Activated CD4-positive, alpha-beta T cell treated with anti-CD3 and anti-CD28 coated beads for 48 hours (primary cell): ENCODE measurements around the gene TMEM190.
"Not testable (repeated sequence)": the region's sequence is repeated elsewhere in the genome, so short reads cannot be mapped to it uniquely, and the experiment has no call there.

Source experiments
- DNase-seq: peaks from one replicate; pipeline ENCODE4 v3.0.0-alpha.2; 2020

TMEM190 gene

DNA sequence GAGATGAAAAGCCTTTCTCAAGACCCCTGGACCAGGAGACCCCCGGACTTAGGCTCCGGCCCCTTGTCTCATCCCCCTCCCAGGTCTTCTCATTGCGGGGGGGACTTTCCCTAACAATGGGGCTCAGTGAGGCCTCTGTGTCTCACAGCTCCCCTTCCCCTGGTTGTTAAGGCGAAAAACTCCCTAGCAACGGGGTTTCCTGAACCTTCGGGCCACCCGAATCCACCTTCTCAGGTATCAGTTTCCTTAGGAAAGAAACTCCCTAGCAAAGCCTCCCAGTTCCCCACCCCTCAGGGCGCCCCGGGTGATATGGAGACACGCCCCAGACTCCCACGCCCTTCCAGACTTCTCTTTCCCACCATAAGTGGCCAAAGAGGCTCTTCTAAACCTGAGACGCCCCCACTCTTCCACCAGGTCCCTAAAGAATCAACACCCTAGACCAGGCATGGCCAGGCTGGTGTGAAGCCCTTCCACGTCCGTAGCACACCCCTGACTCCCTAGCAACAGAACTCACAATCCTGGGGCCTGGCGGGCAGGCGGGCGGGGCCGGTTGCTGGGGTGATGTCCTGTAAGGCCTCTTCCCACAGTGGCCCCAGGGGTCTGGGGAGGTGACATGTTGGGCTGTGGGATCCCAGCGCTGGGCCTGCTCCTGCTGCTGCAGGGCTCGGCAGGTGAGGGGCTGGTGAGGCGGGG is at the start of gene TMEM190:
TSS of gene TMEM190 (plus strand) at position 586 of the 693 bp plus-strand sequence. CDS start at position 614, 28 bp downstream.
- no peak for DNase-seq

DNA sequence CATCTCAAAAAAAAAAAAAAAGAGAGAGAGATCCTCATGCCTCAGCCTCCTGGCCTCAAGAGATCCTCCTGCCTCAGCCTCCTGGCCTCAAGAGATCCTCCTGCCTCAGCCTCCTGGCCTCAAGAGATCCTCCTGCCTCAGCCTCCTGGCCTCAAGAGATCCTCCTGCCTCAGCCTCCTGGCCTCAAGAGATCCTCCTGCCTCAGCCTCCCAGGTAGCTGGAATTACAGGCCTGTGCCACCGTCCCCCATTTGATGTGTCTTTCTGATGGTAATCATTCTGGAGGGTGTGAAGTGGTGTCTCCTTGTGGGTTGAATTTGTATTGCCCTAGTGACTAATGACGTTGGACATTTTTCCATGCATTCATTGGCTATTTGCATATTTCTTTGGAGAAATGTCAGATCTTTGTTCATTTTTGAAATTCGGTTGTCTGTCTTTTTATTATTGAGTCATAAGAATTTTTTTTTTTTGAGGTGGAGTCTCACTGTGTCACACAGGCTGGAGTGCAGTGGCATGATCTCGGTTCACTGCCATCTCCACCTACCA is 47.8 kb upstream of the TMEM190 start:
- not testable (repeated sequence) for DNase-seq

DNA sequence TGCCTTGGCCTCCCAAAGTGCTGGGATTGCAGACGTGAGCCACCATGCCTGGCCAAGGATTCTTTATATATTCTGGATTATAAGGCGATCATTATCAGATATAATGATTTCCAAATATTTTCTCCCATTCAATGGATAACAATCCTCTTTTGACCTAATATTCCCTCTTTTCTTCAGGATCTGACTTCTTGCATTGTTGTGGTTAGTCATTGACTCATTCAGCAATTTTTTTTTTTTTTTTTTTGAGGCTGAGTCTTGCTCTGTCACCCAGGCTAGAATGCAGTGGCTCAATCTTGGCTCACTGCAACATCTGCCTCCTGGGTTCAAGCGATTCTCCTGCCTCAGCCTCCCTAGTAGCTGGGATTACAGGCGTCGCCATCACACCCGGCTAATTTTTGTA is 46.8 kb upstream of the TMEM190 start:
- not testable (repeated sequence) for DNase-seq

DNA sequence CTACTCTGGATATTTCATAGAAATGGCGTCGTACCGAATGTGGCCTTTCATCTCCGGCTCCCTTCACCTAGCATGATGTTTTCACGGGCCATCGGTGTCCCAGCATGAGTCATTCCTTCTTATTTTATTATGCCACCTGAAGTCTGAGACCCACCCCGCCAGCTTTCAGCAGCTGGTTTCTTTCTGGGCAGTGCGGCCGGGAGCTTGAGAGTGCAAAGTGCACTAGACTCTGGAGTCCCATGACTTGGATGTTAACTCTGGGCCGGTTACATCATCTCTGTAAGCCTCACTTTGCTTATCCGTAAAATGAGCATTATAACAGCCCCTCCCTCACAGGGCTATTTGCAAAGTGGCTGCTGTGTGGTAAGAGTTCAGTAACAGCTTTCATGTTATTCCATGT is 42.8 kb upstream of the TMEM190 start:
- DNase-seq, result no peak

DNA sequence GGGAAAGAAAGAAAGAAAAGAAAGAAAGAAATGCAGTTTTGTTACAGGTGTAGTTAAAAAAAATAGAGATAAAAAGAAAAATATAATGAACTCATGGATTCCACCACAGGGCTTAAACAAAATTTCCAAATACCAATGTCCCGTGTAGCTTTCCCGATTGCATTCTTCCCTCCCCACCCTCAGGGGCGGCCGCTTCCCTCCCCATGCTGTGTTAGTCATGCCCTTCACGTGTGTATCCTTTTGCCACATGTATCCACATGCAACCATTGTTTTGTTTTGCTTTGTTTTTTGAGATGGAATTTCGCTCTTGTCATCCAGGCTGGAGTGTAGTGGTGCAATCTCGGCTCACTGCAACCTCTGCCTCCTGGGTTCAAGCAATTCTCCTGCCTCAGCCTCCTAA is 40.5 kb upstream of the TMEM190 start:
- no peak for DNase-seq

DNA sequence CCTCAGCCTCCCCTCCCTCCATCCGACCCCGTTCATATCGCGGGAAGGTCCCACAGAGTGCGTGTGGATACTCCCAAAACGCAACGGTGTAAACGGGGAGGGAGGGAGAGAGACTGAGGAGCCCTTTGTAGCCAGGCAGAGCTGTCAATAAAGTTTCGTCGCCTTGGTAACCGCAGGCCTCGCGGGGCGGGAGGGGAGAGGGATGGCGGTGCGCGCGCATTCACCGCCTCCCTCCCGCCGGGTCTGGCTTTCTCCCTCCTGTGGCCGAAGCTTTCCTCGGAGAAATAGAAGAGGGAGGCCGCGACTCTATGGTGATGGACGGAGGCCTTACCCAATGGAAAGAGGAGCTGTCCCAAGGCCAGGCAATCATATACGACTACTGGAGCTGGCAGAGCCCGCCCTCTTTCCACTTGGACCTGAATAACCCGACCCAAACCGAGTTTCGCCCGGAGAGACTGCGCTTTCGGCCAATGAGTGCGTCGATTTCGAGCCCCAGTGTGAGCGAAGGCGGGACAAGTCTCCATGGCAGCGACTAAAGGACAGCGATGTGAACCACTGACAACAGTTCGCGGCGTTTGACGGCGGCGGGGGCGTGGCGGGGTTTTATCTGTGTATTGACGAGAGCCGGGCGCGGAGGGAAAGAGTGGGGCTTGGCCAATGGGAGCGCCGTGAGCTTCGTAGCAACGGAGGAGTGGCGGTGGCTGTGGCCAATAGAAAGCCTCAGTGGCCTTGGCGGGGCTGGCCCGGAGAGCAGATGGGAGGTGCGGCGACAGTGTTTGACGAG is 37.3 kb upstream of the TMEM190 start, which contains the start of gene KMT5C:
TSS of gene KMT5C (plus strand) at position 772 of the 784 bp plus-strand sequence. CDS start 2,061 bp downstream, outside the sequence.
- peak; percentile 100 for DNase-seq

DNA sequence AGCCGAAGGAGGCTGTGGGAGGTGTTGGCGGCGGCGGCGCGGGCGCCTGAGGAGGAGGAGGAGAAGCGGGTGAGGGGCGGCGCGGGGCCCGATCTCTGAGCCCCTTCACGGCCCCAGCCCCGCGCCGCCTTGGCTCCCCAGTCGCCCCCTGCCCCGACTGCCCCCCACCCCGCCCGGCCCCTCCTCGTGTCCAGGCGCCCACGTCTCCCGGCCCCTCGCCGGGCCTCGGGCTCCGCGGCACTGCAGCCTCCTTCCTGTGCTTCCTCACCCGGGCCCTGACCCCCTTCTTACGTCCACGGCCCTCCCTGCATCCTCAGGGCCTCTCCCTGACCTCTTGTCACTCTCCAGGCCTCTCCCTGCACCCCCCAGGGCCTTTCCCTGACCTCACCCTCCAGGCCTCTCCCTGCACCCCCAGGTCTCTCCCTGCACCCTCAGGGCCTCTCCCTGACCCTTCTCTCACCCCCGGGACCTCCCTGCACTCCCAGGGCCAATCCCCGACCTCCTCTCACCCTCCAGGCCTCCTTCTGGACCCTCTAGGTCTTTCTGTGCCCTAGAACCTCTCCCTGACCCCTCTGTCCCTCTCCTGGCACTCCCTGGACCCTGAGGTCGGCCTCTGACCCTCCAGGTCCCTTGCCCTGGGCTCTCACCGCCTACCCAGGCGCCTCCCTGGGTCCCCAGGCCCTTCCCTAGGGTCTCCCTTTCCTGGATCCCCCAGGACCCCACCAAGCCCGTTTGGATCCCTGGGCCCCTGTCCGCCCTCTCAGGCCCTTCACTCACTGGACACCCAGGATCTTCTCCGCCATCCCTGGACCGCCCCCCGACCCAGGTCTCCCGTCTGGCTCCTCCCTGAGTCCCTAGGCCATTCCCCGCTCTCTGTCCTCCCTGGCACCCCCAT is 36.5 kb upstream of the TMEM190 start:
- peak; percentile 19 for DNase-seq

DNA sequence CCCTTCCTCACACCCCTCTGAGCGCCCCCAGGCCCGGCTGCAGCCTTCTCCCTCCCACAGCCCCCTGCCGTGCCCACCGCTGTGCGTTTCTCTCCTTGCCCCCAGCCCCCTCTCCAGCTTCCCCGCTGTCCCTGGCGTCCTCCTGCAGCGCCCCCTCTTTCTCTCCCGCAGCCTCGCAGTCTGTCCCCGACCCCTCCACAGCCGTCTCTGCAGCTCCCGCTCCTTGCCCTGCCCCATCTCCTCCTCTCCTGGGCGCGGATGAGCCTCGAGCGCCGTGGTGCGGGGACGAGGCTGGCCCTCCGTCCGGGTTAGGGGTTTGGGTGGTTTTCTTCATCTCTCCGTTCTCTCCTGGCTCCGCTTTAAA is 35.9 kb upstream of the TMEM190 start:
- DNase-seq, result peak; percentile 45

DNA sequence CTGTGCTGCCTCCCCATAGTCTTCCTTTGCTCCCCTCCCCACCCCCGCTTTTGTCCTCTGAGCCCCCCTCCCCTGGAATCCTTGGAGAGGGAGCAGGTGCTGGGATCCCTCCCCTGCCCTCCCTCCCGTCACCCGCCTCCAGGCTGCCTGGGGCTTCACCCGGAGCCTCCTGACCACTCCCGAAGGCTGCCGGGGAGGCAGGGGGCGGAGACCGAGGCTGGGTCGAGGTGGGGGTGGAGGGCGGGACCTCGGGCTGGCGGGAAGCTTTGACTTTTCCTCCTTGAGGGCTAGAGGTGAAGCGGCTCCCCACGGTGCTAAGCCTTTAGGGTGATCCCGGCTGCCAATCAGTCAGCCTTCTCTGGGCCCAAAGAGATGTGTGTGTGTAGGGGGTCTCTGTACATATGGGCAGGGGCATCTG is 35.4 kb upstream of the TMEM190 start:
- peak; percentile 82 for DNase-seq

DNA sequence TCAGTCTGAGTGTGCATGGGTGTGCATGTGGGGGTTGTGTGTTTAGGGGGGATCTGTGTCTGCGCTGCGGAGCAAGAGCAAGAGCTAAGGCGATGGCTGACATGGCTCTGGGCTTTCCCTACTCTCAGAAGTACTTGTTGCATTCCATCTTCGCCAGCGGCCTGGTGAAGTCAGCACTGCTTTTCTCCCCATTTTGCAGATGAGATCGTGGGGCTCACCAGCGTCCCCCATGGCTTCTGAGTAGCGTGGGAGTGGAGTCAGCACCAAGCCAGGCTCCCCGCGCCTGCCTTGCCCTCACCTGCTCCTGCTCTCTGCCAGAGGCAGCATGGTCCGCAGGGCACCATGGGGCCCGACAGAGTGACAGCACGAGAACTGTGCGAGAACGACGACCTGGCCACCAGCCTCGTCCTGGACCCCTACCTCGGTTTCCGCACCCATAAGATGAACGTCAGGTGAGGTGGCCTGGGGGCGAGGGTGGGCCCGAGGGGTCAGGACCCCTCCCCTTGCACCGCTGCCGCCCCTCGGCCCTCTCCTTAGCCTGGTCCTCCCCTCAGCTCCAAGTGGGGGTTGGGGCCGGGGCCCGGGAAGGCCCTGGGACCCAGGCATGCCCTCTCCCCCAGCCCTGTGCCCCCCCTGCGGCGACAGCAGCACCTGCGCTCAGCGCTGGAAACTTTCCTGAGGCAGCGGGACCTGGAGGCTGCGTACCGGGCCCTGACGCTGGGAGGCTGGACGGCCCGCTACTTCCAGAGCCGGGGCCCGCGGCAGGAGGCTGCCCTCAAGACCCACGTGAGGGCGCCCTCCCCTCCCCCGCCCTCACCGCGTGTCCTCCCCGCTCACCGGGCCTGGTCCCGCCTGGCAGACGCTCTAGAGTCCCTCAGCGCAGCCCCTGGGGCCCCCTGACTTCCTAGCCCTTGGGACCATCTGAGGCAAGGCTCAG is 34.8 kb upstream of the TMEM190 start:
- DNase-seq, result no peak

DNA sequence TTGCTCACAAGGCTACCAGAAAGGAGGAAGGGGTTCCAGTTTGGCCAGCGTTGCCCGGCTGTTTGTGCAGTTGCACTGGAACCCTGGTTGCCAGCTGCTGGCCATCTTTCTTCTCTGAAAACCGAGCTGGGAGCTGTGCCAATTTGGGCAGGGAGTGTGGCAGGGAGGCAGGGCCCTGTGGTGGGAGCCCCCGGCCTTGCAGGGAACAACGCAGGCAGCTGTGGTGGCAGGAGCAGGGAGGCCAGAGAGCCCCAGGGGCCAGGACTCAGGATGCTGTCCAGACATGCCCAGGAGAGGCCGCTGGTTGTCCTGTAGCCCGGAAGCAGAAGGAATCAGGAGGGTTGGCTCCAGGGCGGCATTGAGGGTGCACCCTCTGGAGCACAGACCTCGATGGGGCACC is 32.2 kb upstream of the TMEM190 start:
- DNase-seq, result no peak

DNA sequence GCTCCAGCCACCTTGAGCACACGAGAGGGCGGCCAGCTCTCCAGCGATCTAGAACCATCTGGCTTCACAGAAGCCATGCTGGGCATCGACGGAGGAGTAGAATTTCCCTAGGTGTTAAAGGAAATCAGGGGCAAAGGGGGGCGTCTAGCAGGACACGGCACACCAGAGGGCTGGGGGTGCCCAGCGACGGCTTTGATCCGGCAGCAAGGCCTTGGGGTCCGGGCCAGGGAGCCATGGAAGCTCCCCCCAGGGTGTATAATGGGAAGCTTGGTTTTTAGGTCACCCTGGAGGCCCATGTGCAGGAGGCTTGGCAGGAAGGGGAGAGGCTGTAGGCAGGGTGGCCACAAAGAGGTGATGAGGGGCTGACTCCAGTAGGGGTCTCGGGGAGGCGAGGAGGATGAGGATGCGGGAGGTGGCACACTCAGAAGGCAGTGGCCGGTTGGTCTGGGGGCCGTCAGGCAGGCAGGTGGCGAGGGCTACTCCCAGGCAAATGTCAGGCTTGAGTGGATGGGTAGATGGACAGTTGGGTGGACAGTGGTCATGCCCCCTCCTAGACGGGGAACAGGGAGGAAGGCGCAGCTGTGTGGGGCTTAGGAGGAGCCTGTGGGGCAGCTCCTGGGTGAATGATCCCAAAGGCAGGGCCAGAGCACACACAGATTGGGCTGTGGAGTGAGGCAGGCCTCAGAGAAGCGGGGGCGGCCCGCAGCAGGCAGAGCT is 31.4 kb upstream of the TMEM190 start:
- no peak for DNase-seq

DNA sequence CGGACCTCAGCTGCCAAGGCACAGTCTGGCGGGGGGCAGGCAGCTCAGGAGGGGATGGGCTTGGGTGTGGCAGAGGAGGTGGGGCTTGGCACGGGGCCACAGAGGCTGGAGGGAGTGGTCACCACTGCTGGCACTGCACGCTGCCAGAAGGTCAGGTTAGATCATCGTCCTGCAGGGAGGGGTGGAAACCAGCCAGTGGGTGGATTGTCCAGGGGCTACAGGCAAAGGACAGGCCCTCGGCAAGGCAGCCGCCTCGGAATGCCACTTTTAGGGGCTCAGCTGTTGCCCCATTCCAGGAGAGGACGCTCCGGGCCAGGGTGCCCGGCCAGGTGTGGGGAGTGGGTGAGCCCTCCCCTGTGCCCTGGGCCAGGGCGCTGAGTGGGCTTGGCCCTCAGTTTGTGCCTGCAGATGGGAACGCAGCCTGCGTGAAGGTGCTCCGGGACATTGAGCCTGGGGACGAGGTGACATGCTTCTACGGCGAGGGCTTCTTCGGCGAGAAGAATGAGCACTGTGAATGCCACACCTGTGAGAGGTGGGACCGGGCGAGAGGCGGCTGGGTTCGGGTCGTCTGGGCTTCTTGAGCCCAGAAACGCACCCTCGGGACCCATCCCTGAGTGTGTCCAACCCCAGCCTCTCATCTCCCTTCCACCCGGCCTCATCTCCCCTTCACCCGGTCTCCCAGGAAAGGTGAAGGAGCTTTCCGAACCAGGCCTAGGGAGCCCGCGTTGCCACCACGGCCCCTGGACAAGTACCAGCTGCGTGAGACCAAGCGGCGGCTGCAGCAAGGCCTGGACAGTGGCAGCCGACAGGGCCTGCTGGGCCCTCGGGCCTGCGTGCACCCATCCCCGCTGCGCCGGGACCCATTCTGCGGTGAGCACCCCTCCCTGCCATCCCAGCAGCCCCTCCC is 30.6 kb upstream of the TMEM190 start:
- no peak for DNase-seq

DNA sequence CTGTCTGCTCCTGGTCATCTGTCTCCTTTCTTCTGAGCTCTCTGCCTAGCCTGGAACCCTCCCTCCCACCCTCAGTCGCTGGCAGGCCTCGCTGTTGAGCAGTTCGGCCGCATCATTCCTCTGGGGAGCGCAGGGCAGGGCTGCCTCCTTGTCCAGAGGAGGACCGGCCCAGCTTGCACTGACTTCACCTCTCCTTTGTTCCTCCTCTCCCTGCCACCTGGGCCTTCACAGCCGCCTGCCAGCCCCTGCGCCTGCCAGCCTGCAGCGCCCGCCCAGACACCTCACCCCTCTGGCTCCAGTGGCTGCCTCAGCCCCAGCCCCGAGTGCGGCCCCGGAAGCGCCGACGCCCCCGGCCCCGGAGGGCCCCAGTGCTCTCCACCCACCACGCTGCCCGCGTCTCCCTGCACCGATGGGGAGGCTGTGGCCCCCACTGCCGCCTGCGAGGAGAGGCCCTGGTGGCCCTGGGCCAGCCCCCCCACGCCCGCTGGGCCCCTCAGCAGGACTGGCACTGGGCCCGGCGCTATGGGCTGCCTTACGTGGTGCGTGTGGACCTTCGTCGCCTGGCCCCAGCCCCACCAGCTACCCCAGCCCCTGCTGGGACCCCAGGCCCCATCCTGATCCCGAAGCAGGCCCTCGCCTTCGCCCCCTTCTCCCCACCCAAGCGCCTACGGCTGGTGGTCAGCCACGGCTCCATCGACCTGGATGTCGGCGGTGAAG is 29.7 kb upstream of the TMEM190 start:
- DNase-seq, result no peak

DNA sequence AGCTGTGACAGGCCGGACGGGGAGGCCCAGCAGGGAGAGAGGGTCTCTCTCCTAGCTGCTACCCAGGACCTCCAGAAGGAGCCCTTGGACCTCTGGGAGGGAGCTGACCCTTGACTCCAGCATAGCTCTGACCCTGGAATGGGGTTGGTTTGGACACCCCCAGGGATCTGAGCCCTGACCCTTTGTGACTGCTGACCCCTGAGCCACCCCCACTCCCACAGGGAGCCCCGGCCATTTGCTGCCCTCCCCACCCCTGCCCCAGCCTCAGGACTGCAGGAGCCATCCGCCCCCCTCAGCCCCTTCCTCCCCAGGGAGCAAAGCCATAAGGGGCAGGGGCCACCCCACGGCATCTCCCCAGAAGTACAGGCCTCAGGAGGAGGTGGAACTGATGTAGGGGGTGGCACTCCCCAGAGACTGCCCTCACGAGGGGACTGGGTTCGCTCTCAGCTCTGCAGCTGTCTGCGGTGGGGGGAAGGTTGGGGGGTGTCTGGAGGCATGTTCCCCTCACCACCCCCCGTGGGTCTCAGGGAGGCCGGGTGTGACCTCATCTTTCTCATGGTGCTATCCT is 29.1 kb upstream of the TMEM190 start:
- DNase-seq, result no peak

DNA sequence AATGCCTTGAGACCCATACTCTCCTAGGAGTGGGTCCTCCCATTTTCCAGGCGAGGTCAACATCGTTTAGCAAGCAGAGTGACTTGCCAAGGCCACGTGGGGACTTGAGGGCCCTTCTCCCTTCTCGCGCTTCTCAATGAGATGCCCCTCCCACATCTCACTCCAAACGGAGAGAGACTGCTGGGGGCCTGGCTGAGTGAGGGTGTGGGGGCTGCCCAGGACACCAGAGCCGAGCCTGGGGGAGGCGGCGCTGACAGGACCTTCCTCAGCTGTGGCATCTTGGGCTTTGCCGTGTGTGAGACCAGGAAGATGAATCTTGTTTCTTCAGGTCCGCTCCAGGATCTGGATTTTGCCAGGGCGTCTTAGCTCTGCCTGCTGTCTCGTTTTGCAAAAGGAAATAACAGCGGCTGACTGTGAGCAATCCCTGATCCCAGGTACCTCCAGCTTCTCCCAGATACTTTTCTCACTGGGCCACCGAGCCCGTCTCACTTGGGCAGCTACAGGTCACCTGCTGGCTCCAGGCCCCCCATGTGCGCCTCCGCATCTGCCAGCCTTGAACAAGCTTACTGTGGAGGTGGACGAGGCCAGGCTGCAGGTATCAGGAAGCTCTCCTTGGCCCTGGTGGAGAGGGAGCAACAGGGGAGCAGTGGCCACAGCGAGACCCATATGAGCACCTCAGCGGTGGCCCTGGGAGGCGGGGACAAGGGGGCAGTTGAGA is 28.1 kb upstream of the TMEM190 start:
- DNase-seq, result no peak

DNA sequence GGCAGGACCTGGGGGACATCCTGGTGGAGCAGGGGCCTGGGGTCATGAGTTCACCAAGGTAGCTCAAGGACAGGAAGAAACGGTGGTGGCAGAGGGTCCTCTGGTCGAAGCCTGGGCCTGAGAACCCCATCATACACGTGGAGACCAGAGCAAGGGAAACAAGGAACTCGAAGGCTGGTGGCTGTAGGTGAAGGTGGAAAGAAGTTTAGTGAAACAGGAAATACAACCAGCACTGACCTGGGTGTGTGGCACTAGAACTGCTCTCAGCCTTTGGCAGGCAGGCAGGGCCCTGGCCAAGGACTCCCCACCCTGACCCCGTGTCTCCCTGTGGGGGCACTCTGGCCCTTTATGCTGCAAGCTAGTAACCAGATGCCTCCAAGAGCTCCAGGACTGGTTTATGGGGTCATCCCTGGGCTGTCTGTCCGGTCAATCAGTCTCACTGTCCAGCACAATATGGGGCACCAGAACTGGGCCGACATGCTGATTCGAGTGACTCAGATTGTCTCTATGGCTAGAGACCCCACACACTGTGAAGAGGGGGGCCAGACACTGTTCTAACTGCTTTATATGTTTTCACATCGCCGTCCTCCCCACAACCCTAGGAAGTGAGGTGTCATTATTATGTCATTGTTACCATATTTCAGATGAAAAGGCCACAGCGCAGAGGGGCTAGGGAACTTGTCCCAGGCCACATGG is 25.9 kb upstream of the TMEM190 start:
- no peak for DNase-seq

DNA sequence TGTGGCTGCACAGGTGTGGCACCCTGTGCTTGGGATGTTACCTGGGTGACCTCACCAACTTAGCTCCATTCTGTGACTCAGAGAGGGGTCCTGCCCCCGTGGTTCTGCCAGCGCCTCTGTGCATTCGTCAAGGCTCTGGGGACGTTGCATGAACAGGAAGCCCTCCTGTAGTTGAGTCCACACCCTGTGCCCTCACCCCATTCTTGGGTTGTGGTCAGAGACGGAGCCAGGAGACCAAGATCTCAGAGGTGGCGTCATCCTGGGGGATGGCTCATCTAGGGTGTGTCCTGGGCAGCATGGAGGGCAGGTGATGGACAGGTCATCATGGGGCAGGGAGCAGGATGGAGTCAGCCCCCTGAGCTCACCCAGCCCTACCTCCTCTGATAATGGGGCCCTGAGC is 24.6 kb upstream of the TMEM190 start:
- no peak for DNase-seq
